NCI-H2107 treated with DMSO at 0.1 percent for 48 hours (cell line): Measurements from ENCODE around the gene KCNH8.
A peak's percentile ranks its signal among the peaks of the same experiment; 100 is the strongest.

Experiments
- DNase-seq: peaks from one replicate; lab custom pipeline; 2025; ENCODE audit not compliant: unreplicated experiment; lab: John Stamatoyannopoulos, UW

Gene KCNH8

DNA sequence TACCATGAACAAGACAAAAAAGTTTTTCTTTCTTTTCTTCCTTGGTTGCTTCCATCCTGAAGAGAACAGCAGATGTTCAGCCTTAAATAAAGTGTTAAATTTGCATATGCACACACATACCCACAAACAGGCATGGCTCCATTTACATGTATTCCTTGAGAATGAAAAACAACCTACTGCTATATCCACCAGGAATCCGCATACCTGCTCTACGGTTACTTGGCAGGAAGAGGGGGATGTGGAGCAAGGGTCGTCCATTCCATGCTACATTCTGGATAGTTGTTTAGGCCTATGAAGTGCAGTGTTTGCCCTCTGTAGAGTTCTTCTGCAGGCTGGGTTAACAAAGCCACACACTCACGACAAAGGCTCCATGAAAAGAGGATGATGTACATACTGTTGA, 322.8 kb downstream of the KCNH8 start:
- no peak for DNase-seq

DNA sequence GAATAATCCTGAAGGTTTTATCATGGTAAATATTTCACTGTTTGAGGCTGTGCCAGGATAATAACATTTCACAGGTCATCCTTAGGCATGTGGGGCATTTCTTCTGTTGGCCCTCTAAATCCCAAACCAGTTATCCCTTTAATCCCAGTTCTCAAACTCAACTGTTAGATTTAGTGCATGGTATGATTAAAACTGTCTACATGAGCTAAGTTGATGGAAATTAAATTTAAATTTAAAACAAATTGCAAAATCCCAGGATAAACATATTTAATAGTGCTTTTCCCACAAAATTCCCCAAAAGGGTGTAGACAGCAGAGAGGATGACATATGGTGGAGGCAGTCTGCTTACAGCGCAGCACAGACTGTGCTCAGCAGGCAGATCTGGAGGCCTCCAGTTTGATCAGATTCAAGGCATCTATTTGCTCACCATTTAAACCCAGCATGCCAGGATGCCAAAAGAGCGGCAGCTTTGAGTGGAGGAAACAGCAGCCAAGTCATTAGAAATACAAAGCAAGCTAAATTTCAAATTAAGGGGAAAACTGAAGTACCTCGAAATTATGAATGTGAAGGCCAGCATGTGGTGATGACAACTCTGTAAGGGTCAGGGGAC, 325.8 kb downstream of the KCNH8 start:
- no peak for DNase-seq

DNA sequence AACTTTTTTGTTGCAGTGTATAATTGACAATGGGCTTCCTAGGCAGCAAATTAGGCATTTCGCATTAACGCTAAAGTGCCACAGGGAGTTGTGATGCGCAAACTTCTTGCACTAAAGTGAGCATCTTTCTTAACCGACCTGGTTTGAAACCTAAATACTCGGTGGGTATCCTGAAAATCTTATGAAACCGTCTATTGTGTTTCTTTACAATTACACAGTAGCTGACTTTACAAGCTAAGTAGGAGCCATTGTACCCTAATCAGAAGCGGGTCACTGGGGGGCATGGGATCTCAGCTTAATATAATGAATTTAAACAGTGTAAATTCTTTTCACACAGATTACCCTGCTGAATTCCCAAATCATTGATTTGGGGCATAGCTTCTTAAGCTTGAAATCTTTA, 328.0 kb downstream of the KCNH8 start:
- no peak for DNase-seq

DNA sequence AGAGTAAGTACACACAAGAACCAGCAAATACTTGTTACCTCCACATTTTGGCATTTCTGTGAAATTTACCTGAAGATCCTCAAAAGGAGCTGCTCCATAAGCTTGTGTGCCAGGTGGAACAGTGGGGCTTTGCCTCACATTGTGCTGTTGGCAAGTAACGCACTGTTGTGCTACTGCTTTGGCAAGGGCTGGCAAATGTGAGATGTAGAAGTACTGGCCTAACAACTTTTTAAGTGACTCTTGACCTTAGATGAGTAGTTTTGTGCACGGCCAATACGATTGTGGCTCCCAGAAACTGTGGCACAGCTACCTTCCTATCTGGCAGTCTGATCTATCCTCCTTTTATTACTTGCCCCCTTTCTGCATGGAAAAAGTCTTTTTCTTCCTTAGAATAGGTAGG, 337.0 kb downstream of the KCNH8 start:
- DNase-seq, result no peak

DNA sequence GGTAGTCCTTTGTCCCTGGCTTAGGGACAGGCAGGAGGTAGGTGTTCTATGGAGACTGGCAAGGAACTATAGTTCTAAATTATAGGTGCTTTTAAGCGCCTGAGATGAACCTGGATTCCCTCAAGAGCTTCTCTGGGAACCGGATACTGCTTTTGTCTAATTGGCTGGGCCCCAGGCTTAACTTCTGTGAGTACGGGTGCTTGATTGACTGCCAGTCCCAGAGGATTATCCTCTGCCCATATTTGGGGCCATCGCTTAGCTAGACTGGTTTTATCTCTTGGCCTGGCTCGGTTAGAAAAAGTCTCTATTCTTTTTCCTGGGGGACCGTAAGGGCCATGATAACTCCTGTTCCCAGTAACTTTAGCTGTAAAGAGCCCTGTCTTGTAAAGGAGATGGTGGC, 339.1 kb downstream of the KCNH8 start:
- DNase-seq, result no peak

DNA sequence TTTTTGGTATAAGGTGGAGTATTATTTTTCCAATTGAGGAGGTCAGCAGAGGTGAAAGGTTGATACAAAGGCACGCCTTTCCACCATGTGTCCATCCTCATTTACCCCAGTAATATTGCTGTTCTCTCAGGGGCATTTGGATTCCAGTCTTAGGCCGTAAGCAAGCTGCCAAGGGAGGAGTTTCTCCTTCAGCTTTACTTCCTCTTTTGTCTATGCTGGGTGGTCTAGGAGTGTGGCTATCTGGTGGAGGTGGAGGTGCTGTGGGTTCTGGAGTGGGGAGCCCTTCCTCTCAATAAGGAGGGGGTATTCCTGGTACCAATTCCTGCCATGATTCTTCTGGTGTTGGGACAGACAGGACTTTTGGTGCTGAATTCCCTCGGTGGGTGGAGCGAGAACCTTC, 340.6 kb downstream of the KCNH8 start:
- DNase-seq, result no peak

DNA sequence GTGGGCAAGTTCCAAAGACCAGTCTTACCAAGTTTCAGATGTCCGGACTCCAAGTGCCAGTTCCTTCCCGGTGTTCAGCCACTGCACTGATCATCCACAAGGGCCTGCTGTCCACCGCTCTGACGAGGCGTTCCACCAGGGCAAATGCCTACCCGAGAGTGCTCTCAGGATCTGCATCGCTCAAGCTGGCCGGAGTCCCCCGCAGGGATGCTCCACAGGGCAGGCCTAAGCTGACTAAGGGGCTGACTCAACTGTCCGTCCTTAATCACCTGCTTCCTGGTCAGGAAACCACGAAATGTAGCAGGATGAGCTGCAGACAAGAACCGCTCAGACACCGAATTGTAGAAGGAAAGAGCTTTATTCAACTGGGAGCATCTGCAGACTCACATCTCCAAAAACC, 341.6 kb downstream of the KCNH8 start:
- DNase-seq, result no peak

DNA sequence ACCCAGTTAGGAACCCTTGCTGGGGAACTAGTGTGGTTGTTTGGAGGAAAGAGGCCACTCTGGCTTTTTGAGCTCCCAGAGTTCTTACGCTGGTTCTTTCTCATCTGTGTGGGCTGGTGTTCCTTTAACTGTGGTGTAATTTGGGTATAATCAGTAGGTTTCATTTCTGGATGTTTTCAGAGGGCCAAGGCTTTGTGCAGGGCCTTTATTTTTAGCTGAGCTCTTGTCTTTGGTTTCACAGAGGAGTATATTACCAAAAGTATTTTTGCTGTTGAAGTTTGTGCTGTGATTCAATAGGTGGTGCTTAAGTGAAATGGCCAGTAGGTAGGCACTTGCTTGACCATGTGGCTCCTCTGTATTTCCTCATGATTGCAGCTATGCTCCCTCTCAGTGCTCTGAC, 357.9 kb downstream of the KCNH8 start:
- no peak for DNase-seq

DNA sequence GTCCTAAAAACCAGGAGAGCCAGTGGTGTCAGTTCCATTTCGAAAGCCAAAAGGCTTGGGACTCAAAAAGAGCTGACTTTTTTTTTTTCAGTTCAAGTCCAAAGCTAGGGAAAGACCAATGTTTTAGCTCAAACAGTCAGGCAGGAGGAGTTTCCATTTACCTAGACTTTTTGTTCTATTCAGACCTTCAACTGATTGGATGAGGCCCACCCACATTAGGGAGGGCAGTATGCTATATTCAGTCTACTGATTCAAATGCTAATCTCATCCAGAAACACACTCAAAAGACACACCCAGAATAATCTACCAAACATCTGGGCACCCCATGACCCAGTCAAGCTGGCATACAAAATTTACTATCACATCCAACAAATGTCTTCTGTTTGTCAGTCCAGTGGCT, 374.0 kb downstream of the KCNH8 start:
- no peak for DNase-seq

DNA sequence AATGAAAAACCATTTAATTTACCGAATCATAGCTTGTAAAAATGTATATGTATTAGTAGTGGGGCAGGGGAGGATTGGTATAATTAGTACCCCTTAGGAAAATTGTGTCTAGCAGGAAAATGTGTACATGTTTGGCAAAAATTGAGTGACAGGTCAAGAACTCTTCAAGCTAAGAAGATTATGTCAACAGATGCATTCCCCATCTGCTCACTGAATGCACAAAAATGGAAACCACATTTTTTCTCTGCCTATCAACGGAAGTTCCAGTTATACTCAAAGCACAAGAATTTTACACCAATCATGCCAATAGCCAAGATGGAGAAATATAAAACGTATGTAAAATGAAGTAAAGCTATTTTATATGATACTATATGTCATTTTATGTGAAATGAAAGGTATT, 377.8 kb downstream of the KCNH8 start:
- DNase-seq, result no peak

DNA sequence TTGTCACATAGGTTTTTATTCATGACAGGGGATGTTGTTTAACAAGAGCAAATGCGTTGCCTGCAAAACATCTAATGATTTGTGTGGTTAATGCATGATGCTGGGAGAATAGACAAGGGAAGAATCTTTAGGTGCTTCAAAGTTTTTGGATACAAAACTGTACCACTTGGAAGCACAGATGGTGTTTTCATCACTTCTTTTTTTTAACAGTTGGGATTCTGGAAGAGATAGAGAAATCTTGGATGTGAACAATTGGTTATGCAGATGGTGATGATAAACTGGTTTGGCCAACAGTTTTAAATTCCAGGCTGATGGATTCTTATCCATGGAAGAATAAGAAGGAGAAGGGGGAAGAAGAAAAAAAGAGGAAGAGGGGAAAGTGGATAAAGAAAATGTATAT, 379.4 kb downstream of the KCNH8 start:
- DNase-seq, result no peak

DNA sequence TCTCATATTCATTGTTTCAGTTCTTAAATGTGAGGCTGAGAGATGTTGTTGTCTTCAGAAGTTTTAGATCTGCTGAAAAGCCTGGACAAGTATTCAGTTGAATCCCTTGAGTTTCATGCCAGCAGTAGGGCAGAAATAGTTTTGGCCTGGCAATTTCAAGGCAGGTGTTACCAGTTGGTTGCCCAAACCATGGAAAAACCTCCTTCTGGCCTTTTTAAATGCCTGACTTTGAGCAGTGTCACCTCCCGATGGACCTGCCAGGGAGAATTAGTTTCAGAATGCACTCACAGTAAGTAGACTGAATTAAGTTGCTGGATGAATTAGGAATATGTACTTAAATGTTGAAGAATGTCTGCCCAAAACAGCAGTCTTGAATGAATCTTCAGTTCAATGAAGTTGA, 383.1 kb downstream of the KCNH8 start:
- no peak for DNase-seq

DNA sequence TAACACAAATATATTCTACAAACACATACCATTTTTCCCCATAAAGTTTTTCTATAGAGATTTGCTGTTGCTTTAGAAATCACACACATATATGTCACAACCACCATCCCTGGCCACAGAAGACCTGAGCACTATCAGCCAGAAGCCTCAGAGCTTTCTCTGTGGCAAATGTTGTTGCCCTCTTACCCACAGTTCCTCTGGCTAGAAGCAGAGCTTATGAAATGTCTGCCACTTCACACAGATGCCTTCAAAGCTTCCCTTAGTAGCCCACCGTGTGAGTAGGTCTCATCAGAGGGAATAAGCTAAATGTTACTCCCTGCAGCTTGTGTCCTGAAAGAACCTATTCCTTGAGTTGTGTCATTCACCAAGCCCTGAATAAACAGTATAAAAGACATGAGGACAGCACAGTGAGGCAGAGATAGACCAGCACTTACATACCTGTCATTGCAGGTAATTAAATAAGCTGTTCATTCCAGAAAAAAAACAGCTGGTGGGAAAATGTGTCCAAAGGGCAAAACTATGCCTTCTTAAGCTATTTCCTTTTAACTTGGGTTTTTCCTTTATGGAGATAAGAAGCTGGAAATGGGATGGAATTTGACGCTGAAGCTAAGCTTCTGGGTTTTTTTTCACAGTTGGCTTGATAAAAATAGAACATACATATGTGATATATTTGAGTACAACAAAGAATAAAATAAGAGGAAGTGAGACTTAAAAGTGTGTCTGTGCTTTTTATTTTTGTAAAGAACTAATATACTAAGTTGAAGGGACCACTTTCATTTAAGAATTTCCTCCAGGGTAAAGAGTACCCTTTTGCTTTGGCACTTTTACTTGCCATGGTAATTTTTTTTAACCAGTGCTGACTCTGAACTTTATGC, 391.4 kb downstream of the KCNH8 start:
- DNase-seq, result no peak

DNA sequence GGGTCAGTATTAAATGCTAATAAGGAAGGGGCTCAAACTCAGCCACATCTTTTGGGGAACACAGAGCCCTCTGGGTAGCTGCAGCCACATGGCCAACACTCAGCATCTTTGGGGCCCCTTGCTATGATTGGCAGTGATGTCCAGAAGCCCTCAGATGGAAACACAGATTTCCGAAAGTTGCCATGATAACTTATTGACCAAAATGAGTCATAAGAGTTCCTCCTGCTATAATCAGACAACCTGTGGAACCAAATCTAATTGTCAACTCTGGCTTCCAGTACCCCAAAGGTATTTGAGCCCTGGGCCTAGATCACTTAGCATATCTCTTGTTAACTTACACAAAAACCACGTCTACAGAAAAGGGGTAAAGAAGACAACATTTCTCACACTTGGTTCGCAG, 392.2 kb downstream of the KCNH8 start:
- no peak for DNase-seq

DNA sequence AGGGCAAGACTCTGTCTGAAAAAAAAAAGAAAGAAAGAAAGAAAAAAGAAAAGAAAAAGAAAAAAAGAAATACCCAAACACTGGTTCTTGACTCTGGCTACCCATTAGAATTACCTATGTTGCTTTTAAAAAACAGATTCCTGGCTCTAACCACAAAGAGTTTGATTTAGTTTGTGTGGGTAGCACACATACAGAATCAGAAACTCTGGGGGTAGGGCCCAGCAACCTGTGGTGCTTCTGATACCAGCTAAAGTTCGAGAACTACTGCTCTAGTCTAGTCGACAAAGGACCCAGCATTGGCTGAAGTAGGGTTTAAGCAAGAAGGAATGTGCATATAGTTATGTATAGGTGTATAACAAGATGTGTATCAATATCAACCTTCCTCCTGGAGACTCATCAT, 393.0 kb downstream of the KCNH8 start:
- DNase-seq, result no peak

DNA sequence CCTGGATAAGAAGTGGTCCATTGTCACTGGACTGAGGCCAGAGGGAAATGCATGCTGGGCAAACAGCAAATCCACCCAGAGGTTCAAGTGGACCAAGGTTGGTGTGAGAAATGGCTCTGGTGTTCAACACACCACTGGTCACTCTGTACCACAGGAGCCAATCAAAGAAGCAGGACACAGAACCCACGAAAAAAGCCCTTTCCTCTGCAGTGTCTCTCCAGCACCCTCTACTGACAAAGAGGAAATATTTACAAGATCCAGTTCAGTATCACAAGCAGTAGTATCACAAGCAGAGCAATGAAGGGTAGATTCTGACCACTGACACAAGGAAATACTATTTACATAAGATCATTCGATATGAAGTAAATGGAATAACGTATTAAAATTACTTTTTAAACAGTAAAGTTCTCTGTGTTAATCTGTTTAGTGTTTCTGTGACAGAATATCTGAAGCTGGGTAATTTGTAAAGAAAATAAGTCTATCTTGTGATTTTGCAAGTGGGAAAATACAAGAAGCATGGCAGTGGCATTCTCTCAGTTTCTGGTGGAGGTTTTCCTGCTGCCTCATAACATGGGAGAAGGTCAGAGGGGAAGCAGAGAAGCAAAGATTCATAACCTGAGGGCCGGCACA, 395.0 kb downstream of the KCNH8 start:
- peak; percentile 36 for DNase-seq

DNA sequence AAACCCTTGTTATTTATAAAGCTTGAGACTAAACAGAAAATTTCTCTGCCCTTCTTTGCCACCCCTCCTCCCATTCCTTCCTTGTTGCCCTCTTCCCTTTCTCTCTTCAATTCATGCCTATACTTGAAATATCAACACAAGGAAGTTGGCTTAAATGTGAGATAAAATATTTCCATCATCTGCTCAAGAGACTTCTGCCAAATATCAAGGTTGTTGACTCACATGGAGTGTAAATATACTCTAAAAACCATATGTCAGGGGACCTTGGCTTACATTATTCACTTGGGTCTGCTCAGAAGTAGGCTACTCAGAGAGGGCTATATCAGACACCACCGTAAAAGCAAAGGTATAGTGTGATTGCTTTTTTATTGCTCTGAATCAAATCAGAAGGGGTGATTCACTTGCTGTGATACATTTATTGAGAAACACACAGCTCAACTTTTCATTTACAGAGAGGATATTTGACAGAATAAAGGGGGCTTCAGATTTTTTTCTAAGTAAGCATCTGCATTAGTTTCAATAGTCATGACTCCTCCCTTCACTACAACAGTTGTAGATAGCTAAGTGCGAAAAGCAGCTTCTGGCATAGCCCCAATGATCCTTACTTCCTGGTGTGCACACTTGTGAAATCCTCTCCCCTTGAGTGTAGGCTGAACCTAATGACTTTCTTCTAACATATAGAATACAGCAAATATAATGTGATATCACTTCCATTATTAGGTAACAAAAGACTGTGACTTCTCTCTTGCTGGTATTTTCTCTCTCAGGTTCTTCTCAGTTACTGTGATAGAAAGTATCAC, 399.6 kb downstream of the KCNH8 start:
- DNase-seq, result no peak

DNA sequence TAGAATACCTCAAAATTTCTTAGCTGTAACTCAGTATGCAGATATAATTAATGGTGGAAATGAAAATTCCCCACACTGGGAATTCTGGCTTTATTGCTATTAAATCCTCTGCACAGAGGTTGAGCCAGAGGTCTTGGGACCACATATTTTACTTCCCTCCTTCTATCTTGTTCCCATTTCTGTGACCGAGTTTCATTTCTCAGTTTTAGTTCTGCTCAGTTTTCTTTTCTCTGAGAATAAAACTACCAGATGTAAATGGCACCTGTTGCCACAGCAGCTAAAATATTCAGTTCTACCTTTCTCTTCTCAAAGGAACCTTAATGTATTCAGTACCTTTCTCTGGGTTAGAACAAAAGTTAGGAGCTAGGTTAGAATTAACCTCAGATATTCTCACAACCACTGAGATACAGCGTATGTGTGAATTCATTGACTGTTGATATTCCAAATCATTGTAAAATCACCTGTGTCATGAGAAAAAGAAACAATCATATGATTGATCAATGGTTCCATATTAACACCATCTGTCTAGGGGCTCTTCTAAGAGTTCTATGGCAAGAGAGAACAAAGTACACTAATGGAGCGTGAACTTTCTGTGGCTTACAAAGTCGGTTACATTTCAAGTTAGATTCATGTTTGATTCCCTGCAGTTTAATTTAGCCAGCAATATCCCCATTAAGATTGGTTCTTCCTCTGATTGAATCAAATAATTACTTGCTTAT, 411.6 kb downstream of the KCNH8 start:
- DNase-seq, result no peak

DNA sequence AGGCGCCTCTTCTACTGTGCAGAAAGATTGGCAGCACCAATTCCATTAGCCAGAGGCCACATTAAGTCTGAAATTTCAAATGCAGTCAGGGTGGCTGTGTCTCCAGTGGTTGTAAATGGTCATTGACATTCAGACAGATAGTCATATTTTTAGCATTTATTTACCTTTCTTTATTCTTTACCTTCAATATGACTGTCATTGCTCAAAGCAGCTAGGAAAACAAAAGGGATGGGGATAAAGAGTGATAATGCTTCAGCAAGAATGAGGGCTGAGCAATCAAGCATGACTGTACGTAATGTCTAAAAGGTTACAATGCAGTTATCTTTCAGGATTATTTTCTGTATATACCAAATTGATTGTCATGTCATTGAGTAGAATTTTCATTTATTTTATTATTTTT, 425.3 kb downstream of the KCNH8 start:
- no peak for DNase-seq

DNA sequence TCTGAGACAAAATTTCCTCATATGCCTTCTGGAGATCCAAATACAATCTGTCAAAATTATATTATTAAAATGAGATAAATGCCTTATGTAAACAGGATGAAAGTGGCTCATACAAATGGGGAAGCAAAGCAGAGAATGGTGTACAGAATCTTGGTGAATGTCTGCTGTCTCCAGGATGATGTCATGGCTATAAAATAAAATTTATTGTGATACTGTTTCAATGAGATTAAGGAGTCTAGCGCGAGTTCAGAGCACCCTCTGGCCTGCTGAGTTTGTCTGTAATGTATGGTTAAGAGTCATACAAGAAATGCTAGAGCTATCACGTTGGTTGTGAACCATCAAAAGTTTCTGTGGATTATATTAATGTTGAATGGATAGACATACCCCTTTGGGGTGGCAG, 426.0 kb downstream of the KCNH8 start:
- DNase-seq, result no peak

DNA sequence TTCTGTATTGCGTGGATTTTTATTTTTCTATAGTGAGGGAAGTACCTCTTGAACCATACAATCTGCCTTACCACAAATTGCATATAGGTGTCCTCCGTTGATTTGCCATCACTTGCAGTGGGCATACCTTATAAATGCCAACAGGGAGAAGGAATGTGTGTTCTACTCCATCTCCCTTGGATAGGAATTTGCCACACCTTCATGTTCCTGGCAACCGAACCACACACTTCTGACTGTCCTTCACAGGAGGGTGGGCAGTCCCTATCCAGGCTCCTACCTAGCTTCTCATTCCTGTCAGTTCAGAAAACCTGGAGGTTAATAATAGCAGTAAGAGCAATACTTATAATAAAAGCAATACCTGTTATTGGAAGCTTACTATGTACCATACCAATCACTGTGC, 428.0 kb downstream of the KCNH8 start:
- DNase-seq, result no peak
